HL-60 (cell line): ENCODE data around the gene HNF1B.

Experiments used
- DNase-seq, 2 experiments: peaks; one replicate each; pipeline ENCODE4 v3.0.0-alpha.2; 2010 to 2020; ENCODE audit warnings: low read depth in 1 of 2, low spot score in 1 of 2
- H3K27ac ChIP-seq: fragments of 250-450 bp; sonication (Bioruptor Pico); replicated peaks from 2 replicates; pipeline ENCODE4 v1.5.1; 2020; ENCODE audit warnings: mild to moderate bottlenecking, moderate library complexity
- H3K27me3 ChIP-seq: fragments of 250-450 bp; sonication (Bioruptor Pico); 2 replicates; pipeline ENCODE4 v1.5.1; 2021; ENCODE audit warnings: mild to moderate bottlenecking, moderate library complexity; ENCODE audit not compliant: insufficient read depth, poor library complexity, severe bottlenecking
- H3K4me3 ChIP-seq: replicated peaks from 2 replicates; pipeline ENCODE4 v1.5.1; 2011; ENCODE audit warnings: mild to moderate bottlenecking, control low read depth, low read length; ENCODE audit not compliant: insufficient read depth
- CTCF ChIP-seq: IDR thresholded peaks from one replicate; pipeline ENCODE4 v1.5.1; 2011; ENCODE audit warnings: low read length, control low read depth, inconsistent platforms; ENCODE audit not compliant: insufficient read depth
- GABPA ChIP-seq: IDR thresholded peaks from 2 replicates; pipeline ENCODE4 v1.6.1; 2012; ENCODE audit warnings: low read depth
- POLR2AphosphoS5 ChIP-seq: IDR thresholded peaks from 2 replicates; pipeline ENCODE4 v1.6.1; 2012; ENCODE audit warnings: low read depth
- REST ChIP-seq: IDR thresholded peaks from 2 replicates; pipeline ENCODE4 v1.6.1; 2012; ENCODE audit warnings: low read depth; ENCODE audit not compliant: insufficient replicate concordance
- SPI1 ChIP-seq: IDR thresholded peaks from 2 replicates; pipeline ENCODE4 v1.6.1; 2012; ENCODE audit warnings: low read depth, mild to moderate bottlenecking, borderline replicate concordance

The HNF1B gene

GRCh38 chr17:37661400-37662014 is 83.4 kb downstream of the HNF1B start:
- Histone ChIP-seq H3K27ac (no peak overlapping the region), H3K4me3 (no peak overlapping the region), H3K27me3 (peaks cover 4% of the 10 kb centered on the region)
- no peak for TF ChIP-seq POLR2AphosphoS5
- no peak for TF ChIP-seq CTCF
- no peak for TF ChIP-seq GABPA
- TF ChIP-seq REST, result no peak
- TF ChIP-seq SPI1, result no peak
- DNase-seq, result no peak

- Histone ChIP-seq H3K27ac (no peak overlapping the region), H3K27me3 (peaks cover 4% of the 10 kb centered on the region), H3K4me3 (no peak overlapping the region)
- TF ChIP-seq GABPA (no peak), POLR2AphosphoS5 (no peak), REST (no peak), SPI1 (no peak), CTCF (no peak)
- no peak for DNase-seq
Measured at GRCh38 chr17:37659925-37660324, 84.9 kb downstream of the HNF1B start.

- peaks cover 4% of the 10 kb centered on the region for H3K27me3 ChIP-seq
- TF ChIP-seq GABPA (no peak), CTCF (no peak), REST (no peak), SPI1 (no peak), POLR2AphosphoS5 (no peak)
- no peak overlapping the region for H3K4me3 ChIP-seq
- no peak overlapping the region for H3K27ac ChIP-seq
- DNase-seq, result no peak
Measured at GRCh38 chr17:37657202-37657601, 87.7 kb downstream of the HNF1B start.
